Stomach (tissue), 4 donors: ENCODE data around the gene CRELD1.

Experiments used
- CTCF ChIP-seq, 7 experiments: fragments of 450-650 bp in 4 of 7; fragments of 200-600 bp in 3 of 7; sonication (generic) in 3 of 7; IDR thresholded peaks; one replicate each; pipeline ENCODE4 v1.5.1; 2016 to 2019; ENCODE audit warnings: antibody characterized with exemption in 7 of 7, control low read depth in 2 of 7, mild to moderate bottlenecking in 1 of 7
- POLR2AphosphoS5 ChIP-seq, 3 donors: sonication (generic); formaldehyde crosslinking; IDR thresholded peaks; one replicate each; pipeline ENCODE4 v1.6.1; 2016; ENCODE audit warnings: antibody characterized with exemption in 3 of 3

GRCh38 chr3:9940746-9941145 is 7.1 kb downstream of the CRELD1 start:
- TF ChIP-seq POLR2AphosphoS5 (IDR thresholded peaks at IDR 0.05): no peak
- no peak for TF ChIP-seq CTCF (IDR thresholded peaks at IDR 0.05)
